Upper lobe of right lung (tissue), 1 donor: ENCODE results near the gene NOSTRIN. TPM values are rescaled to one million over a fixed set of nuclear protein-coding genes. Genes with fewer than 3 reads are reported as not detected.
A peak's percentile ranks its signal among the peaks of the same experiment; 100 is the strongest.

ENCODE experiments used
- ATAC-seq: fragments of 200-7000 bp; cut with Tn5 transposase; one replicate; pipeline ENCODE4 v1.9.1; 2020; ENCODE audit warnings: mild to moderate bottlenecking, moderate library complexity
- DNase-seq: peaks from one replicate; pipeline ENCODE4 v3.0.0-alpha.2; 2020
- H3K27ac ChIP-seq: fragments of 200-600 bp; one replicate; pipeline ENCODE4 v1.8.0; 2022
- H3K27me3 ChIP-seq: fragments of 200-600 bp; one replicate; pipeline ENCODE4 v1.8.0; 2022; ENCODE audit warnings: mild to moderate bottlenecking
- H3K36me3 ChIP-seq: fragments of 200-600 bp; one replicate; pipeline ENCODE4 v1.8.0; 2022
- H3K4me1 ChIP-seq: fragments of 200-600 bp; one replicate; pipeline ENCODE4 v1.8.0; 2022
- H3K4me3 ChIP-seq: fragments of 200-600 bp; one replicate; pipeline ENCODE4 v1.8.0; 2022; ENCODE audit warnings: mild to moderate bottlenecking
- H3K9me3 ChIP-seq: fragments of 200-600 bp; one replicate; pipeline ENCODE4 v1.8.0; 2022
- intact Hi-C: fragments of 100-400 bp; cut with DNase I; formaldehyde crosslinking; loops from one replicate; pipeline ENCODE4 v1.11.0; 2022
- total RNA-seq: library from RNA; stranded (reverse); fragmentation: NEBNext Ultra II Directional; extraction: Animal tissue kit (Norgen Biotek cat#: 25700); gene quantifications from one replicate; pipeline ENCODE4 v1.2.1, GENCODE V29; 2021
- TF ChIP-seq, protein P1 (sequence below): fragments of 200-600 bp; IDR thresholded peaks from one replicate; pipeline ENCODE4 v1.8.0; 2022; ENCODE audit warnings: antibody characterized with exemption
- donor health status: DM: no; HTN: yes; CAD: no; lungs with severe emphysema.

The NOSTRIN gene
- total RNA-seq, 1 donor from 2014 or later, result 70.0 TPM

DNA sequence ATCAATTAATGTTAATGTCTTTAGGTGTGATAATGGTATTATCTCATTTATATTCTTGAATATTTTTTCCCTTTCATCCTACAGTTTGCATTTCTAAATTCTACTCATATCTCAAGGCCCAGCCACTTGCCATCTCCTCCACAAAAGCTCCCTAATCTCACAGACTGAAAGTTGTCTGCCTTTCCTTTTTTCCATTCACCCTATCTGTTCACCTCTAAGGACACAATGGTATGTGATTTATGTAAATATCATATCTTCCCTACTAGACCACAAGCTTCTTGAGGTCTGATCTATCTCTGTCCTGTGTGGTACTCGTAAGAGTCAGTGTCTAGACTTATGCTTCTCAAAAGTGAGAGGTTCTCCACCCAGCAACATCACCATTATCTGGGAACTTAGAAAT lies 91.7 kb downstream of the NOSTRIN start:
- DNase-seq (no peak), ATAC-seq (no peak)
- Histone ChIP-seq H3K9me3 (no peaks in the 10 kb centered on the region), H3K4me1 (peaks cover 4% of the 10 kb centered on the region), H3K36me3 (no peaks in the 10 kb centered on the region), H3K4me3 (no peak overlapping the region), H3K27ac (no peak overlapping the region), H3K27me3 (no peaks in the 10 kb centered on the region)
- intact Hi-C loops, result no loop called here
- TF ChIP-seq, protein P1, sequence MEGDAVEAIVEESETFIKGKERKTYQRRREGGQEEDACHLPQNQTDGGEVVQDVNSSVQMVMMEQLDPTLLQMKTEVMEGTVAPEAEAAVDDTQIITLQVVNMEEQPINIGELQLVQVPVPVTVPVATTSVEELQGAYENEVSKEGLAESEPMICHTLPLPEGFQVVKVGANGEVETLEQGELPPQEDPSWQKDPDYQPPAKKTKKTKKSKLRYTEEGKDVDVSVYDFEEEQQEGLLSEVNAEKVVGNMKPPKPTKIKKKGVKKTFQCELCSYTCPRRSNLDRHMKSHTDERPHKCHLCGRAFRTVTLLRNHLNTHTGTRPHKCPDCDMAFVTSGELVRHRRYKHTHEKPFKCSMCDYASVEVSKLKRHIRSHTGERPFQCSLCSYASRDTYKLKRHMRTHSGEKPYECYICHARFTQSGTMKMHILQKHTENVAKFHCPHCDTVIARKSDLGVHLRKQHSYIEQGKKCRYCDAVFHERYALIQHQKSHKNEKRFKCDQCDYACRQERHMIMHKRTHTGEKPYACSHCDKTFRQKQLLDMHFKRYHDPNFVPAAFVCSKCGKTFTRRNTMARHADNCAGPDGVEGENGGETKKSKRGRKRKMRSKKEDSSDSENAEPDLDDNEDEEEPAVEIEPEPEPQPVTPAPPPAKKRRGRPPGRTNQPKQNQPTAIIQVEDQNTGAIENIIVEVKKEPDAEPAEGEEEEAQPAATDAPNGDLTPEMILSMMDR, result no peak

DNA sequence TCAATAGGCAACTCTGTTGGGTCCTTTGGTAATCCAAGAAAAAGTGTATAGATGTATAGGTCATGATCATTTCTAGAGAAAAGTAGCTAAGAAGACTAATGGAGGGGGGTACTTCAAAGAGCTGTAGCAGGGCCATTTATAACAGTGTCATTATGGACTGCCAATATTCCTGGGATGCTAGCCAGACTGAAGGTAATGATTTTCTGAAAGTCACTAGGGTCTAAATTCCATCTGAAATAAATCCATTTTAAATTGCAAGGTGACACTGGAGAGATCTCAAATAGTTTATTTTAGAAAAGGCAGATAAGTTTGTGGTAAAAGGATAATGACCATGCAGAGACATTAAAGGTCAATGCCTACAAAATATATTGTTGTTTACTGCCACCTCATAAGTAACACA lies 92.3 kb downstream of the NOSTRIN start:
- DNase-seq, result no peak
- no peaks in the 10 kb centered on the region for H3K9me3 ChIP-seq
- intact Hi-C loops, result no loop called here
- no peak overlapping the region for H3K27ac ChIP-seq
- ATAC-seq, result no peak
- TF ChIP-seq, protein P1, result no peak
- no peaks in the 10 kb centered on the region for H3K36me3 ChIP-seq
- H3K27me3 ChIP-seq, result no peaks in the 10 kb centered on the region
- no peak overlapping the region for H3K4me3 ChIP-seq
- peaks cover 4% of the 10 kb centered on the region for H3K4me1 ChIP-seq

DNA sequence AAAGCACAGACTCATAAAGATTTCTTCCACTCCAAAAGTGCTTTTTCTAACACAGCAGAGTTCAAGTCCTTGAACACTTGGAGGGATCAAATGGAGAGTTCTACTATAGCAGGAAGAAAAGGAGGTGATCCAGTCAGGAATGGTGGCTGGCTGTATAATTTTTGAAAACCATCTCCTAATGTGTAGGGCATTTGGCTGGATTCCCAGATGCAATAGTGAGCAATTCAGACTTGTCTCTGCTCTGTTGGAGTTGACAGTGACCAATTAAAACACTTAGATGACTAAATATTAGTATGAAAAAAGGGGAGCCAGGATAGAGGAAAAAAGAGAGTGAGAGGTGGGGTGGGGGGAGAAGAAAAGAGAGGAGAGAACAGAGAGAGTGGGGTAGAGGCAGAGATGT lies 93.3 kb downstream of the NOSTRIN start:
- no peaks in the 10 kb centered on the region for H3K27me3 ChIP-seq
- intact Hi-C loops, result no loop called here
- H3K9me3 ChIP-seq, result no peaks in the 10 kb centered on the region
- no peak for DNase-seq
- H3K4me3 ChIP-seq, result no peak overlapping the region
- no peaks in the 10 kb centered on the region for H3K36me3 ChIP-seq
- ATAC-seq, result no peak
- TF ChIP-seq, protein P1, result no peak
- no peaks in the 10 kb centered on the region for H3K4me1 ChIP-seq
- no peak overlapping the region for H3K27ac ChIP-seq

DNA sequence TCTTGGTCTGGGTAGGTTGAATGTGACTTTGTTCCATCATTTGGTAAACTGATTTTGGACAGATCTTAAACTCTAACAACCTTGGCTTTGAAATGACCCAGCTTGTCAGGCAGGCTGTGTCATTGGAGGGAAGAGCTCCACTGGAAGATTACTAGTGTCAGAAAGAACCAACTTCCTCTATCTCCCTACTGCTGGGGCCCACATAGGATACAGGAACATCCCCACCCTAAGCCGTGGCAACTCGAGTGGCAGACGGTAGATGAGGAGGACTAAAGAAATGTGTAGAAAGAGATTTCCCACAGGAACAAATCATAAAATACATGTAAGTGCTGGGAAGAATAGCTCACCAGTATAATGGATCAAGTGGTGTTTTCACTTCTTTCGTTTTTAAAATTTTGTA lies 94.3 kb downstream of the NOSTRIN start:
- ATAC-seq (peak; percentile 26), DNase-seq (no peak)

DNA sequence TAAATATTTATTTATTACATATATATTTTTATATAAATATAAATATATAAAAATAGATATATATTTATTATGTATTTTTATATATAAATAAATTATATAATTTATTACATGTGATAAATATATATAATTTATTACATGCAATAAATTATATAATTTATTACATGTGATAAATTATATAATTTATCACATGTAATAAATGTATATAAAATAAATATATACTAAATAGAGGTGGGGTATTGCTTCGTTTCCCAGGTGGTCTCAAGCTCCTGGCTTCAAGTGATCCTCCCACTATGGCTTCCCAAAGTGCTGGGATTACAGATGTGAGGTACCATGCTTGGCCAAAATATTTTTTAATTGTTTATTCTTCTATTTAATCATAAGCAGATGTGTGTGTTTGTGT lies 95.0 kb downstream of the NOSTRIN start:
- no peak for DNase-seq
- ATAC-seq, result no peak
- H3K27me3 ChIP-seq, result no peaks in the 10 kb centered on the region
- H3K36me3 ChIP-seq, result no peaks in the 10 kb centered on the region
- TF ChIP-seq, protein P1, result no peak
- H3K9me3 ChIP-seq, result no peaks in the 10 kb centered on the region
- intact Hi-C loops, result no loop called here
- no peak overlapping the region for H3K27ac ChIP-seq
- H3K4me3 ChIP-seq, result no peak overlapping the region
- H3K4me1 ChIP-seq, result no peaks in the 10 kb centered on the region

More for the DNA sequence above, 94.3 kb downstream of the NOSTRIN start:
- no peaks in the 10 kb centered on the region for H3K36me3 ChIP-seq
- no peaks in the 10 kb centered on the region for H3K4me1 ChIP-seq
- H3K9me3 ChIP-seq, result no peaks in the 10 kb centered on the region
- no peak overlapping the region for H3K27ac ChIP-seq
- intact Hi-C loops, result no loop called here
- no peaks in the 10 kb centered on the region for H3K27me3 ChIP-seq
- TF ChIP-seq, protein P1, result no peak
- no peak overlapping the region for H3K4me3 ChIP-seq

DNA sequence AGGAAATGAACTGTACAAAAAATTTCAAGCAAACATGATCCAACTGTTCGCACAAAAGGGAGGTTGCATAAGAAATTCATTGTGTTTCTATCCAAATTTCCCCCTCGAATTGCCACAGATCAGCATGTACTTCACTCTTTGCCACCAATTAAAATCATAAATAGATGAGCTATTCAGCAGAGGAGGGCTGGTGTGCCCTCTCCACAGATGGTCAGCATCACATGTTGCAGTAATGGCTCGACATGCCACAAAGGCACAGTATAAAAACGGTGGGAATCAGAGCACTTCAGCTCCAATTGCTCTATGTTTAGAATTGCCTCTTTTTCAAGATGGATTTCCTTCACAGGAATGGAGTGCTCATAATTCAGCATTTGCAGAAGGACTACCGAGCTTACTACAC lies 98.6 kb downstream of the NOSTRIN start, which contains the start of gene G6PC2:
G6PC2 (plus strand) TSS at position 289 of the 400 bp plus-strand sequence; CDS start at position 330, 41 bp downstream.
- H3K36me3 ChIP-seq, result no peaks in the 10 kb centered on the region
- TF ChIP-seq, protein P1, result no peak
- no peak for ATAC-seq
- no peak within 1 kb of the TSS for H3K4me3 ChIP-seq
- H3K9me3 ChIP-seq, result no peaks in the 10 kb centered on the region
- no peaks in the 10 kb centered on the region for H3K27me3 ChIP-seq
- no peak for DNase-seq
- intact Hi-C loops, result no loop called here
- no peak within 1 kb of the TSS for H3K27ac ChIP-seq
- H3K4me1 ChIP-seq, result no peaks in the 10 kb centered on the region
